Astrocyte (in vitro differentiated cells and primary cell): Measurements from ENCODE around the gene IGDCC3. TPM values are rescaled to one million over a fixed set of nuclear protein-coding genes. Genes with fewer than 3 reads are reported as not detected.
A peak's percentile ranks its signal among the peaks of the same experiment; 100 is the strongest.

ENCODE experiments used
- DNase-seq: peaks from one replicate; pipeline ENCODE4 v3.0.0-alpha.2; 2010; ENCODE audit warnings: low read depth
- FAIRE-seq: peaks from 2 replicates; lab custom pipeline; 2011; peaks lifted over from hg19 to GRCh38; lab: Jason Lieb, UNC
- H2AFZ ChIP-seq: 2 replicates; pipeline ENCODE4 v1.6.0; 2012; ENCODE audit warnings: low read depth, low read length, inconsistent platforms
- H3K27ac ChIP-seq: 2 replicates; pipeline ENCODE4 v1.5.1; 2011; ENCODE audit warnings: low read depth, low read length, inconsistent platforms
- H3K27me3 ChIP-seq: 2 replicates; pipeline ENCODE4 v1.6.0; 2011; ENCODE audit warnings: low read length, inconsistent platforms; ENCODE audit not compliant: insufficient read depth
- H3K36me3 ChIP-seq: 2 replicates; pipeline ENCODE4 v1.5.1; 2011; ENCODE audit warnings: low read length, inconsistent platforms; ENCODE audit not compliant: insufficient read depth
- H3K4me1 ChIP-seq: 2 replicates; pipeline ENCODE4 v1.5.1; 2011; ENCODE audit warnings: low read length, inconsistent platforms; ENCODE audit not compliant: insufficient read depth
- H3K4me2 ChIP-seq: 2 replicates; pipeline ENCODE4 v1.6.0; 2012; ENCODE audit warnings: low read length, inconsistent platforms
- H3K4me3 ChIP-seq: 2 replicates; pipeline ENCODE4 v1.5.1; 2011; ENCODE audit warnings: low read depth, mild to moderate bottlenecking, low read length, inconsistent platforms; ENCODE audit not compliant: insufficient read depth
- H3K79me2 ChIP-seq: 2 replicates; pipeline ENCODE4 v1.6.0; 2012; ENCODE audit warnings: mild to moderate bottlenecking, low read length, inconsistent platforms; ENCODE audit not compliant: insufficient read depth
- H3K9ac ChIP-seq: 2 replicates; pipeline ENCODE4 v1.6.0; 2012; ENCODE audit warnings: mild to moderate bottlenecking, low read length, inconsistent platforms
- H3K9me3 ChIP-seq: 2 replicates; pipeline ENCODE4 v1.5.1; 2012; ENCODE audit warnings: low read depth, mild to moderate bottlenecking, low read length, inconsistent platforms; ENCODE audit not compliant: insufficient read depth
- H4K20me1 ChIP-seq: 2 replicates; pipeline ENCODE4 v1.6.0; 2012; ENCODE audit warnings: low read length, inconsistent platforms; ENCODE audit not compliant: insufficient read depth
- H3K27ac Mint-ChIP-seq: one replicate; pipeline ENCODE4 v1.8.0; 2021; ENCODE audit warnings: mild to moderate bottlenecking, mixed read lengths; ENCODE audit not compliant: unreplicated experiment
- H3K27me3 Mint-ChIP-seq: one replicate; pipeline ENCODE4 v1.8.0; 2021; ENCODE audit warnings: low read depth, mixed read lengths; ENCODE audit not compliant: unreplicated experiment
- H3K36me3 Mint-ChIP-seq: one replicate; pipeline ENCODE4 v1.8.0; 2021; ENCODE audit warnings: low read depth, mixed read lengths; ENCODE audit not compliant: unreplicated experiment
- H3K4me1 Mint-ChIP-seq: one replicate; pipeline ENCODE4 v1.8.0; 2021; ENCODE audit warnings: low read depth, mixed read lengths; ENCODE audit not compliant: unreplicated experiment
- H3K4me3 Mint-ChIP-seq: one replicate; pipeline ENCODE4 v1.8.0; 2021; ENCODE audit warnings: mild to moderate bottlenecking, moderate library complexity, mixed read lengths; ENCODE audit not compliant: unreplicated experiment
- H3K9me3 Mint-ChIP-seq: one replicate; pipeline ENCODE4 v1.8.0; 2021; ENCODE audit warnings: mild to moderate bottlenecking, mixed read lengths; ENCODE audit not compliant: unreplicated experiment
- CTCF ChIP-seq: IDR thresholded peaks from 2 replicates; pipeline ENCODE4 v1.5.1; 2011; ENCODE audit warnings: low read depth, mild to moderate bottlenecking, inconsistent platforms, low read length, moderate library complexity; ENCODE audit not compliant: insufficient read depth
- EZH2 ChIP-seq: IDR thresholded peaks from 2 replicates; pipeline ENCODE4 v1.6.1; 2012; ENCODE audit warnings: mild to moderate bottlenecking, low read length, inconsistent platforms; ENCODE audit not compliant: insufficient read depth
- total RNA-seq: library from RNA; stranded (reverse); gene quantifications from 2 replicates; pipeline ENCODE4 v1.2.1, GENCODE V29; 2021

Gene IGDCC3
- total RNA-seq, 1 donor from 2014 or later: 11.0 TPM

GRCh38 chr15:65336493-65337435, 41.0 kb downstream of the IGDCC3 start:
- FAIRE-seq: no peak
- Mint-ChIP-seq H3K36me3 (no peaks in the 10 kb centered on the region), H3K9me3 (no peaks in the 10 kb centered on the region), H3K4me1 (peaks cover 16% of the 10 kb centered on the region), H3K4me3 (no peak overlapping the region), H3K27ac (no peak overlapping the region), H3K27me3 (peaks cover 20% of the 10 kb centered on the region)
- no peak overlapping the region for H3K27ac ChIP-seq
- no peaks in the 10 kb centered on the region for H3K9me3 ChIP-seq
- no peaks in the 10 kb centered on the region for H3K79me2 ChIP-seq
- H3K27me3 ChIP-seq: peaks cover 18% of the 10 kb centered on the region
- H3K4me3 ChIP-seq: no peak overlapping the region
- TF ChIP-seq EZH2: no peak
- no peak for TF ChIP-seq CTCF
- no peaks in the 10 kb centered on the region for H3K4me1 ChIP-seq
- H3K36me3 ChIP-seq: no peaks in the 10 kb centered on the region
- no peak overlapping the region for H3K9ac ChIP-seq
- H4K20me1 ChIP-seq: no peaks in the 10 kb centered on the region
- no peak for DNase-seq
- no peak overlapping the region for H3K4me2 ChIP-seq
- H2AFZ ChIP-seq: no peak overlapping the region

- Histone ChIP-seq H3K9ac (no peak overlapping the region), H2AFZ (no peak overlapping the region), H3K4me3 (no peak overlapping the region), H3K9me3 (no peaks in the 10 kb centered on the region), H3K79me2 (no peaks in the 10 kb centered on the region), H3K27me3 (peaks cover 18% of the 10 kb centered on the region), H4K20me1 (no peaks in the 10 kb centered on the region), H3K4me1 (no peaks in the 10 kb centered on the region), H3K36me3 (no peaks in the 10 kb centered on the region), H3K4me2 (no peak overlapping the region), H3K27ac (no peak overlapping the region)
- H3K36me3 Mint-ChIP-seq: peaks cover 2% of the 10 kb centered on the region
- no peak for TF ChIP-seq CTCF
- H3K4me3 Mint-ChIP-seq: peak overlapping the region; percentile 50
- H3K27me3 Mint-ChIP-seq: peaks cover 29% of the 10 kb centered on the region
- H3K9me3 Mint-ChIP-seq: no peaks in the 10 kb centered on the region
- peaks cover 16% of the 10 kb centered on the region for H3K4me1 Mint-ChIP-seq
- DNase-seq: no peak
- H3K27ac Mint-ChIP-seq: no peak overlapping the region
- no peak for FAIRE-seq
Measured at GRCh38 chr15:65335278-65336055, 42.3 kb downstream of the IGDCC3 start.
